ENCODE data around the gene ATP5F1B. TPM values are rescaled to one million over a fixed set of nuclear protein-coding genes. Genes with fewer than 3 reads are reported as not detected.

Gene ATP5F1B
- total and polyA plus RNA-seq, 3 donors from 2014 or later = 342 to 666 (median 387) TPM

DNA sequence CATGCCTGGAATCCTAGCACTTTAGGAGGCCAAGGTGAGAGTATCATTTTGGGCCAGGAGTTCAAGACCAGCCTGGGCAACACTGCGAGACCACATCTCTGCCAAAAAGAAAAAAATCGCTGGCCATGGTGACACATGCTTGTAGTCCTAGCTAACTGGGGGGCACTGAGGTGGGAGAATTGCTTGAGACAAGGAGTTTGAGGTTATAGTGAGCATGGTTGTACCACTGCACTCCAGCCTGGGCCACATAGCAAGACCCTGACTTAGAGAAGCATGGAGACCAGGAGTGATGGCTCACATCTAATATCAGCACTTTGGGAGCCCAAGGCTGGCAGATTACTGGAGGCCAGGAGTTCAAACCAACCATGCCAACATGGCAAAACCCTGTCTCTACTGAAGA lies 33.1 kb upstream of the ATP5F1B start:
- no peaks in the 10 kb centered on the region for H3K9me3 ChIP-seq
- no peak for DNase-seq
- H3K4me3 ChIP-seq = no peak overlapping the region
- H3K4me1 ChIP-seq = peaks cover 22% of the 10 kb centered on the region
- H3K27me3 ChIP-seq = no peaks in the 10 kb centered on the region
- no peaks in the 10 kb centered on the region for H3K36me3 ChIP-seq (ENCODE audit: low read depth, missing control alignments)
- TF ChIP-seq, protein P1, sequence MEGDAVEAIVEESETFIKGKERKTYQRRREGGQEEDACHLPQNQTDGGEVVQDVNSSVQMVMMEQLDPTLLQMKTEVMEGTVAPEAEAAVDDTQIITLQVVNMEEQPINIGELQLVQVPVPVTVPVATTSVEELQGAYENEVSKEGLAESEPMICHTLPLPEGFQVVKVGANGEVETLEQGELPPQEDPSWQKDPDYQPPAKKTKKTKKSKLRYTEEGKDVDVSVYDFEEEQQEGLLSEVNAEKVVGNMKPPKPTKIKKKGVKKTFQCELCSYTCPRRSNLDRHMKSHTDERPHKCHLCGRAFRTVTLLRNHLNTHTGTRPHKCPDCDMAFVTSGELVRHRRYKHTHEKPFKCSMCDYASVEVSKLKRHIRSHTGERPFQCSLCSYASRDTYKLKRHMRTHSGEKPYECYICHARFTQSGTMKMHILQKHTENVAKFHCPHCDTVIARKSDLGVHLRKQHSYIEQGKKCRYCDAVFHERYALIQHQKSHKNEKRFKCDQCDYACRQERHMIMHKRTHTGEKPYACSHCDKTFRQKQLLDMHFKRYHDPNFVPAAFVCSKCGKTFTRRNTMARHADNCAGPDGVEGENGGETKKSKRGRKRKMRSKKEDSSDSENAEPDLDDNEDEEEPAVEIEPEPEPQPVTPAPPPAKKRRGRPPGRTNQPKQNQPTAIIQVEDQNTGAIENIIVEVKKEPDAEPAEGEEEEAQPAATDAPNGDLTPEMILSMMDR (IDR thresholded peaks at IDR 0.05) = no peak
- no peak for TF ChIP-seq POLR2A (IDR thresholded peaks at IDR 0.05)
- no peak overlapping the region for H3K27ac ChIP-seq
- intact Hi-C loops (cut with DNase I; ENCODE audit: low total_unique reads) = no loop called here
- 73 to 74% methylated on average over 2 of the region's 2 CpGs for WGBS, 2 donors

DNA sequence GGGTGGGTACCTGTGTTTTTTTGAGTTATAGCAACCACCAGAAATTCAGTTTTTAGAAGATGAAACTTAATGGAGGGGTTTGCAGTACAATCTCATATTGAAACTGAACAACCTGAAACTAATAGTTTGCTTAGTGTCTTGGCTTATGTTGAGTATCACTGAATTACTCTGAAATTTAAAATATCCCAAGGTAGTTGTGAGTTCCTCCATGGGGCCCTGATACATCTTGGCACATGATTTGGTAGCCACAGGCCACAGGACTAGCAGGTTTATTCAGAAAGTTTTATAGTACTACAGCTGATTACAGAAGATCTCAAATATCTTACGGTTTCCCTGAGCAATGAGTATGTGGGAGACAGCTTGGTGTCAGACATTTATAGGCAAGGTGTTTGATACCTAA lies 31.9 kb upstream of the ATP5F1B start:
- H3K27me3 ChIP-seq = no peaks in the 10 kb centered on the region
- H3K36me3 ChIP-seq (ENCODE audit: low read depth, missing control alignments) = no peaks in the 10 kb centered on the region
- intact Hi-C loops (cut with DNase I; ENCODE audit: low total_unique reads) = no loop called here
- H3K4me1 ChIP-seq = peaks cover 17% of the 10 kb centered on the region
- no peaks in the 10 kb centered on the region for H3K9me3 ChIP-seq
- no peak for DNase-seq
- no peak for TF ChIP-seq POLR2A (IDR thresholded peaks at IDR 0.05)
- TF ChIP-seq, protein P1 (IDR thresholded peaks at IDR 0.05) = no peak
- H3K4me3 ChIP-seq = no peak overlapping the region
- no peak overlapping the region for H3K27ac ChIP-seq
- 78 to 79% methylated on average over 1 of the region's 1 CpG for WGBS, 2 donors

- intact Hi-C loops (cut with DNase I; ENCODE audit: low total_unique reads) = no loop called here
- H3K27ac ChIP-seq = no peak overlapping the region
- no peak overlapping the region for H3K4me3 ChIP-seq
- H3K36me3 ChIP-seq (ENCODE audit: low read depth, missing control alignments) = no peaks in the 10 kb centered on the region
- DNase-seq = no peak
- no peaks in the 10 kb centered on the region for H3K27me3 ChIP-seq
- TF ChIP-seq, protein P1 (IDR thresholded peaks at IDR 0.05) = no peak
- H3K4me1 ChIP-seq = peaks cover 17% of the 10 kb centered on the region
- H3K9me3 ChIP-seq = no peaks in the 10 kb centered on the region
- 75 to 76% methylated on average over 11 of the region's 11 CpGs for WGBS, 2 donors
Measured at GRCh38 chr12:56676851-56677580, 31.2 kb upstream of the ATP5F1B start.

GRCh38 chr12:56671608-56672007 lies 25.8 kb upstream of the ATP5F1B start:
- Histone ChIP-seq H3K4me3 (no peak overlapping the region), H3K36me3 (ENCODE audit: low read depth, missing control alignments) (no peaks in the 10 kb centered on the region), H3K4me1 (peaks cover 10% of the 10 kb centered on the region), H3K27ac (no peak overlapping the region), H3K27me3 (no peaks in the 10 kb centered on the region), H3K9me3 (no peaks in the 10 kb centered on the region)
- no peak for DNase-seq
- WGBS, 2 donors = 88 to 90% methylated on average over 2 of the region's 2 CpGs
- TF ChIP-seq, protein P1 (IDR thresholded peaks at IDR 0.05) = no peak
- no peak for TF ChIP-seq POLR2A (IDR thresholded peaks at IDR 0.05)
- intact Hi-C loops (cut with DNase I; ENCODE audit: low total_unique reads) = no loop called here

- Histone ChIP-seq H3K27ac (no peak overlapping the region), H3K9me3 (no peaks in the 10 kb centered on the region), H3K36me3 (ENCODE audit: low read depth, missing control alignments) (no peaks in the 10 kb centered on the region), H3K4me1 (peaks cover 5% of the 10 kb centered on the region), H3K27me3 (no peaks in the 10 kb centered on the region), H3K4me3 (no peak overlapping the region)
- no peak for TF ChIP-seq POLR2A (IDR thresholded peaks at IDR 0.05)
- TF ChIP-seq, protein P1 (IDR thresholded peaks at IDR 0.05) = no peak
- 91 to 93% methylated on average over 4 of the region's 4 CpGs for WGBS, 2 donors
- no peak for DNase-seq
- intact Hi-C loops (cut with DNase I; ENCODE audit: low total_unique reads) = no loop called here
Measured at GRCh38 chr12:56670836-56671235, 25.1 kb upstream of the ATP5F1B start.

All from testis (tissue), 3 donors.